ENCODE results near the gene HOXC10.
A peak's percentile ranks its signal among the peaks of the same experiment; 100 is the strongest.

Gene HOXC10

DNA sequence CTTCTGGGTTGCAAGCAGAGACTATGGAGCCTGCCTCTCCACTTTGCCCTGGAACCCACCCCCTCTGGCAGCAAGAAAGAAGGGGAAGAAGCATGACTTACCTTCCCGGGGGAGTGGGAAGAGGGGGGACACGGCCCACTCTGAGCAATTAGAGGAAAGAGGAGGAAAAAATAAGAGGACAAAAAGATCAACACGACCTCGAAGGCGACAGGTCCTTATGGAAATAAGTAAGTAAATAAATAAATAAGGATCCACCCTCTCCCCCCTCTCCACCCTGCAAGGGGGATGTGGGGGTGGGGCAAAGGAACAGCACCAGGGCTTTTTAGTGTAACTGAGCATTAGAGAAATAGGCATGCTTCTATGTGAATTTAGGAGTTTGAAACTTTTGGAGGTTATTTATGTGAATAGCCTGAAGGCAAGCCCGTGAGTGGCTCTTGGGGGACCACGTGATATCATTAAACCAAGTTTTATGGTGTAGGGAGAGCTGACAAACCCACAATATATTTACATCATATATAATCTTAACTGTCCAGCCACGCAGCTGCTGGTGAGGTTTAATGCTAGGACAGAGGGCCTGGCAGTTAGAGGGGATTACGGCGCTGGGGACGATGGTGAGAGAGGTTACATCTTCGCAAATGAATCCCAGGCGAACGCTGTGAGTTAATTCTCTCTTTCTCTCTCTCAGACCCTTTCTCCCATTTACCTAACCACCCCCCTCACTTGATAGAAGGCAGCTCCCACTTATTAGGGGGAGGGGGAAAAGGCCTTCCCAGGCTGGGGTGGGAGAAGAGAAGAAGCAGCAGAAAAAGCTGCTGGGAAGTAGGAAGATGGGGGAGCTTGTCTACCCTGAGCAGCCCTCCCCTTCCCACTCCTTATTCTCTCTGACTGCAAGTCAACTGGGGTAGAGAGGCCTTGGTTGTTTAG is 52.7 kb downstream of the HOXC10 start:
- Histone ChIP-seq H3K9ac (ENCODE audit: low read depth, low read length) (no peak overlapping the region), H3K4me3 (ENCODE audit: low read depth, low read length) (peak overlapping the region; percentile 18), H3K9me3 (ENCODE audit: control insufficient read depth, insufficient read depth, low read length) (no peaks in the 10 kb centered on the region), H3K4me1 (ENCODE audit: control insufficient read depth, insufficient read depth, low read length) (peaks cover 2% of the 10 kb centered on the region), H3K27me3 (ENCODE audit: control insufficient read depth, insufficient read depth, low read length) (peaks cover 100% of the 10 kb centered on the region), H3K36me3 (ENCODE audit: control insufficient read depth, insufficient read depth, low read length) (no peaks in the 10 kb centered on the region)

- peaks cover 100% of the 10 kb centered on the region for H3K27me3 ChIP-seq (ENCODE audit: control insufficient read depth, insufficient read depth, low read length)
- H3K4me1 ChIP-seq (ENCODE audit: control insufficient read depth, insufficient read depth, low read length): peaks cover 1% of the 10 kb centered on the region
- H3K4me3 ChIP-seq (ENCODE audit: low read depth, low read length): no peak overlapping the region
- H3K9me3 ChIP-seq (ENCODE audit: control insufficient read depth, insufficient read depth, low read length): no peaks in the 10 kb centered on the region
- no peak overlapping the region for H3K9ac ChIP-seq (ENCODE audit: low read depth, low read length)
- H3K36me3 ChIP-seq (ENCODE audit: control insufficient read depth, insufficient read depth, low read length): no peaks in the 10 kb centered on the region
Measured at GRCh38 chr12:54038284-54038870, 53.4 kb downstream of the HOXC10 start.

GRCh38 chr12:54038871-54039414 is 54.0 kb downstream of the HOXC10 start:
- H3K9ac ChIP-seq (ENCODE audit: low read depth, low read length): no peak overlapping the region
- H3K4me3 ChIP-seq (ENCODE audit: low read depth, low read length): no peak overlapping the region
- no peaks in the 10 kb centered on the region for H3K4me1 ChIP-seq (ENCODE audit: control insufficient read depth, insufficient read depth, low read length)
- H3K27me3 ChIP-seq (ENCODE audit: control insufficient read depth, insufficient read depth, low read length): peaks cover 100% of the 10 kb centered on the region
- H3K36me3 ChIP-seq (ENCODE audit: control insufficient read depth, insufficient read depth, low read length): no peaks in the 10 kb centered on the region
- H3K9me3 ChIP-seq (ENCODE audit: control insufficient read depth, insufficient read depth, low read length): no peaks in the 10 kb centered on the region

DNA sequence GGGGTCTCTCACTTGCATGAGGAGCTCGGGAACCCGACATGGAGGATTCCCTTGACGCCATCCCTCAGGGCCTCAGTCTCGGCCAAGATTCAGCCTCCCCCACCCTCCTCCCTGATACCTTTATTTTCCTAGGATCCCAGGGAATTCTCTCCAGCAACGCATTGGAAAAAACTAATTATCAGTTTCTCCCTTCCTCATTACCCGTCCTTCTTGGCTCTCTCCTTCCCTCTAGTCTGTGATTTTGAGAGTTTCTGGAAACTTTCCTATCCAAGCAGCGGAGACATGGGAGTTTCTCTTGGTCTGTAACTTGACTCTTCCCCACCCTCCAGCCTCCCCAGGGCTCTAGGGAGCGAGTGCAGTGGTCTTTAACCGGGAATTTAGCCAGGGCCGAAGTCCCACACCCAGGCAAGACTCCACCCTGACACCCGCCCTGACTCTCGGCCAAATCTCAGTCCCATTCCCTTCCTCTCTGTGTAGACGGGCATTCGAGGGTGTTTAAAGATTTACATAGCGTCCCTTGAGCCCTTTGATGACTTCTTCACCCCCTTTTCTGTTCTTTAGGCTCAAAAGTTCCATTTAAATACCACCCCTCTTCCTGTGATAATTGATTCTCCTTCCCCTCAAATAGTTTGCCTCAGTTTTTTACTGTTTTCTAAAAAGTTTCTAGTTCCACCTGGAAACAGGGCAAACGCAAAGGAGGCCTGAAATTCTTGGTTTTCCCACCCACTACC is 54.6 kb downstream of the HOXC10 start:
- no peaks in the 10 kb centered on the region for H3K9me3 ChIP-seq (ENCODE audit: control insufficient read depth, insufficient read depth, low read length)
- H3K4me3 ChIP-seq (ENCODE audit: low read depth, low read length): no peak overlapping the region
- peaks cover 100% of the 10 kb centered on the region for H3K27me3 ChIP-seq (ENCODE audit: control insufficient read depth, insufficient read depth, low read length)
- no peak overlapping the region for H3K9ac ChIP-seq (ENCODE audit: low read depth, low read length)
- H3K36me3 ChIP-seq (ENCODE audit: control insufficient read depth, insufficient read depth, low read length): no peaks in the 10 kb centered on the region
- H3K4me1 ChIP-seq (ENCODE audit: control insufficient read depth, insufficient read depth, low read length): no peaks in the 10 kb centered on the region

All from iPS-15b (cell line).